GM18526 (cell line): ENCODE results near the gene TLE3.

Experiments used
- POLR2A ChIP-seq: IDR thresholded peaks from 3 replicates; pipeline ENCODE4 v1.6.1; 2011; ENCODE audit not compliant: insufficient read length; ENCODE audit errors: extremely low read depth

TLE3 gene

DNA sequence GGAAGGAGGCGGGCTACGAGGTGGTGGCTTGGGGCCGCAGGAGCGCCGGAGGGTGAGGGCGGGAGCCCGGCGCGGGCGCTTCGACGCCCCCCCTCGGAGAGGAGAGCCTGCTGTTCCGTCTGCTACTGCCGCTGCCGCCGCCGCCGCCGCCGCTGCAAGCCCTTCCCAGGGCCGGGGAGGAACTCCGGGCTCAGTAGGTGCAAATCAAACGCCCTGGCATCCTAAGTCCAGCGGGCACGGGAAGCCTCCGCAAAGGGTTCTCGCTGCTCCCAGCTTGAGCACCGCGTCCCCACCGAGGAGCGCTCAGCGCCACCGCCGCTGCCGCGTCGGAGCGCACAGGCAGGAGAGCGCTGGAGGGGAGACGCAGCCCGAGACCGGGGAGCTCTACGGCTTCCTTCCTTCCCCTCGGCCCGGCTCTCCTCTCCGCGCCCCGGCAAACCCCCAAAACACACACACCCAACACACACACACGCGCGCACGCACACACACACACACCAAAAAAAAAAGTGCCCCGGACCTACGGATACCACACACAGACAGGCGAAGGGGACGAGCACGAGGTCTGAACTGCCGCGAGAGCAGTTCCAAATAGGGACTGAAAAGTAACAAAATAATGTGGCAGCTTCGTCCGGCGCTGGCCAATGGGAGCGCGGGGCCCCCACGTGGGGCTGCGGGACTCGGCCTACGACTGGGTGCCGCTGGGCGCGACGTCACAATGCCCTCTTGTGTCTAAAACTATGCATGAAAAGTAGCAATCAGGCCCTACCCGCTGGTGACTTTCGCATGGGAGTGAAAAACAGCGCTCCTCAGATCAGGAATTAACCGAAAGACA, at the start of gene TLE3:
TSS of gene TLE3 (minus strand) at position 597 of the 832 bp plus-strand sequence. CDS start 1,119 bp downstream, outside the sequence.
- TF ChIP-seq POLR2A = peak; percentile 89

DNA sequence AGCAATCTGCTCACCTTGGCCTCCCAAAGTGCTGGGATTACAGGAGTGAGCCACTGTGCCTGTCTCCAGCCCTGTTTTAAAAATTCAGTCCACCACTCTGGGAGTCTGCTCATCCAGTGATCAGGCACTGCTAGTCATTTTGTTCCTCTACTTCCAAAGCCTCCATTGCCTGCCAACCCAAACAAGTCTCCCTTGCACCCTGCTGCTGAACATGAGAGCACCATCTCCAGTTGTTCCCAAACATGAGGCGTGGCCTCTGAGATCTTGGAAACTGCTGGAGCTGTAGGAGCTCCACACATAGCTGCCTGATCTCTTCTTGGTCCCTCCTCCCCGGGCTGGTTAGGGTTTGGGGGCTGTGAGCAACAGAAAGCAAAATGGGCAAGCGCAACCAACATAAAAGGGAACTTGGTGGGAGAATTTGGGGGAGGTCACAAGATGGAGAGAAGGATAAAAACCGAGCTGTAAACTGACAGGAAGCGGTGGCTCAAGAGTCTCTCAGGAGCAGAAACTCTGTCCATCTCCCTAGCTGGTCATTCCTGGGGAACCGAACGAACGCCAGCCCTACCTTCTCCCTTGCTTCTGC, 49.6 kb upstream of the TLE3 start:
- TF ChIP-seq POLR2A = no peak

DNA sequence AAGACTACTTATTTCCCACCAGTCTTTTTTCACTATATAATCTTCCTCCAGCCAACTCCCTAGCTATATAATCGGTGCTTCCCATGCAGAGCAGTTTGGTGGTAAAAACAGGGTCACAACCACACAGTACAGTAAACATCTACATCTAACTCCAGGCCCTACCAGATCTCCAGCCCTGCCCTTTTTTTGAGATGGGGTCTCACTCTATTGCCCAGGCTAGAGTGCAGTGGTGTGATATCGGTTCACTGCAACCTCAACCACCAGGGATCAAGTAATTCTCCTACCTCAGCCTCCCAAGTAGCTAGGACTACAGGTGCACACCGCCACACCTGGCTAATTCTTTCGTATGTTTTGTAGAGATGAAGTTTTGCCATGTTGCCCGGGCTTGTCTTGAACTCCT, 49.1 kb upstream of the TLE3 start:
- no peak for TF ChIP-seq POLR2A

DNA sequence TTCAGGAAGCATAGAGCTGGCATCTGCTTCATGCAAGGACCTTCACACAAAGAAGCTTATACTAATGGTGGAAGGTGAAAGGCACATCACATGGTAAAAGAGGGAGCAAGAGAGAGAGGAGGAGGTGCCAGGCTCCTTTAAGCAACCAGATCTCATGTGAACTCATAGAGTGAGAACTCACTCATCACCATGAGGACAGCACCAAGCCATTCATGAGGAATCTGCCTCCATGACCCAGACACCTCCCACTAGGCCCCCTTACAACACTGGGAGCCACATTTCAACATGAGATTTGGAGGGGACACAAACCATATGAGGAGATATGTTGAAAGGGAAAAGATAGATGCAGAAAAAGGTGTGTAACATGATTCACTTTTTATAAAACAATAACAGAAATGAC, 48.4 kb upstream of the TLE3 start:
- TF ChIP-seq POLR2A = no peak

DNA sequence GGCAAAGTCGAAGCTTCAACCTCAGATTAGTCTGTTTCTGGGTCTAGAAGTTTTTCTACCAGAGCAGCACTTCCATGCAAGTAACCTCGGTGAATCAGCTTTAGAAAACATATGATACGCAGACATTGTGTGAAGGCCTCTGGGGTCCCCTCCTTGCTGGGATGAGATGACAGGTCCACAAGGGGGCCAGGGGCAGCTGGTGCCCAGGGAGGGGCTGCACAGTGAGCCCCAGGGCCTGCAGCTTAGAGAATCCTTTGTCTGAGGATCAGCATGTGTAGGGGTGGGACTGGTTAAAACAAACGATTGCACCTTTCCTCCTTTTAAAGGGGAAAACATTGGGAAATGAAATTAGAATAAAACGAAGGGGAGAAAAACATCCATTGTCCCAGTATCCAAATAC, 47.5 kb upstream of the TLE3 start:
- no peak for TF ChIP-seq POLR2A

GRCh38 chr15:70142322-70143191, 44.8 kb upstream of the TLE3 start:
- no peak for TF ChIP-seq POLR2A

GRCh38 chr15:70142072-70142321, 44.3 kb upstream of the TLE3 start:
- TF ChIP-seq POLR2A = no peak

DNA sequence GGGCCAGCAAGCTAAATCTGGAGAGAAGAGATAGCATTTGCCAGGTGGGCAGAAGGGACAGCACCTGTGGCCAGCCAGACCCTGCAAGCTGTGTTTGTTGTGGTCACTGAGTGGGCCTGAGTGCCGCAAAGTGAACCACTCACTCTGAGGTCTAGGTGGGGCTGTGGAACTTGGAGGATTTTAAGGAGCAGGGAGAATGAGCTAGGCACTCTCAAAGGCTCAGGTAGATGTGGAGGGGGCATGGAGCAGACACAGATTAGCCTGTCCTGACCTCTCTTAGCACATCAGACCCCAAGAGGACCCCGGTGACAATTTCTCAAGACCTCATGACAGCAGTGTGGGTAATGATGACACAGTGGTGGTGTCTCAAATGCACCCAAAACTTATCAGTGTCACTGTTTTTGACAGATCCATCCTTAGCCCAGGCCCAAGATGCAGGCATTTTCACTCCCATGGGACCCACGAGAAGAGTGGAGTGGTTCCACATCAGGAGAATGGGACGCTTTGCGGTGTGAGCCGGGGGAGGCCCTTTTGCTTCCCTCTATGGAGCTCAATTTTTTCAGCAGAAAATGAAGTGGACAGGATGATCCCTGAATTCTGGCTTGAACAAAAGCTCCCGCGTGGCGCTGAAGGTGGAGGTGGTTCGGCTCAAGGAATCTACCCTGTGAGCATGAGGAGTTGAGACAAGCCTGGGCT, 43.8 kb upstream of the TLE3 start:
- TF ChIP-seq POLR2A = no peak

DNA sequence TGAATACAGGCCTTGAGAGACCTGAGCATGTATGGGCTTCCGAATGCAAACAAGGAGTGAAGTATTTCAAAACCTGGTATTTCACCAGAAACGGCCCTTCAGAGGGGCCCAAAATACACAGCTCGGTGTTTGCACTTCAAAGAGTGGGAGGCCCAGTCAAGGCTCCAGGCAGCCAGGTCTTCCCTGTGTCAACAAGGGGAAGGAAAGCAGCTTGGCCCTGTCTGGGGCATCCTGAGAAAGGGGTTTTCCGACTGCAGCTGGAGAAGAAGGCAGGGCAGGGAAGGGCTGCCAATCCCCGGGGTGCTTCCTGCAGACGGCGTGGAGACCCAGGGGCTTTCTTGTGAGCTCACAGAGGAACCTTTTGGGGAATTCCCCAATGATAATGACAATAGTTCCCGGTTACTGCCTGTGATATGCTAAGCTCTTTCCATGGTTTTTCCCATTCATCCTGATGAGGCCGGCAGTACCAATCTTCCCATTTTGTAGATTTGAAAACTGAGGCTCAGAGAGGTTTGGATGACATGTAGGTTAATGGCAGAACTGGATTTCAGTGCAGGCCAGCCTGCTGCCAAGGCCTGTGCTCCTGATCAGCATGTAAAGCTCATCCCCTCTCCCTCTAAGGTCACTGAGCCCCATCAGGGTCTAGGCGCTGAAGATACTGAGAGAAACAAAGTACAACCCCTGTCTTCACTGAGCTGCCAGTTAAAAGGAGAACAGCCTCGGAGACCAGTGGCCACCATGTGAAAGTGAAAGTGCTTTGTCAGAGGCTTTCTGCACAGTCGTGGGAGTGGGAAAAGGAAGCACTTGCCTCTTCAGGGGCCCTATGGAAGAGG, 43.0 kb upstream of the TLE3 start:
- no peak for TF ChIP-seq POLR2A

DNA sequence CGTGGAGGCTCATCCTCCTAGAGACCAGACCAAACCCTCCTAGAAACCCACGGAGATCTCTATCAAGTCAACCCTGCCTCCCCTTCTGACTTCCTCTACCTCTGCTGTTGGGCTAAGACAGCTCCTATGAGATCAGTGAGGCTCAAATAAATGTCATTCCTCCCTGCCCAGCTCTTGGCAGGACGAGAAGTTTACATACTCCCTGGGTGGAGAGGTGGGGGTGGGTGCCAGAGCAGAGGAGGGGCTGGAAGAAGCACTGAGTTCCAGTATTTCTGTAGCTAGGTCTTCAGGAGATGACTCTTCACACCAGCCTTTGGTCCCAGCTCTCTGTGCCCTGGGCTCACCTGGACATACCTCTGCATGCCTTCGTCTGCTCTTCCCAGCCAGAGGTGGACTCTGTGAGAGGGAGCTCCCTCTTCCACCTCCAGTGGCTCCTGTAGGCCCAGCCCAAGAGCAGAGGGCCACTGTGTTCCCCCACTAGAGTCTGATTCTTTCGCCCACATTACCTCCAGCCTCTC, 42.4 kb upstream of the TLE3 start:
- TF ChIP-seq POLR2A = no peak

GRCh38 chr15:70137967-70138366, 40.2 kb upstream of the TLE3 start:
- no peak for TF ChIP-seq POLR2A

GRCh38 chr15:70133781-70134421, 36.2 kb upstream of the TLE3 start:
- no peak for TF ChIP-seq POLR2A

GRCh38 chr15:70133296-70133695, 35.6 kb upstream of the TLE3 start:
- TF ChIP-seq POLR2A = no peak

DNA sequence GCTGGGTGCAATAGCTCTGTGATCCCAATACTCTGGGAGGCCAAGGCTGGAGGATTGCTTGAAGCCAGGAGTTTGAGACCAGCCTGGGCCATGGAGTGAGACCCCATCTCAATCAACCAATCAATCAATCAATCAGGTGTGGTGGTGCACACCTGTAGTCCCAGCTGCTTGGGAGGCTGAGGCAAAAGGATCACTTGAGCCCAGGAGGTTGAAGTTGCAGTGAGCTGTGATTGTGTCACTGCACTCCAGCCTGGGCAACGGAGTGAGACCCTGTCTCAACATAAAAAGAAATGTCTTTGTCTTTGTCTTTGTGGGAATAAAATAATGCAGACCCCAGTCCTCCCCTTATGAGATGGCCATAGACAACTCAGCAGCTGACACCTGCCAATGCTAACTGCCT, 34.9 kb upstream of the TLE3 start:
- no peak for TF ChIP-seq POLR2A
